HL-60/S4 (cell line): ENCODE data around the gene PLVAP.
"Not testable (repeated sequence)": the region's sequence is repeated elsewhere in the genome, so short reads cannot be mapped to it uniquely, and the experiment has no call there.

Experiments used
- in situ Hi-C: fragments of 300-500 bp; cut with MboI; formaldehyde crosslinking; loops from 2 replicates; pipeline ENCODE4 v1.14.3; 2022; ENCODE audit warnings: low sequenced_read_pairs

The PLVAP gene

DNA sequence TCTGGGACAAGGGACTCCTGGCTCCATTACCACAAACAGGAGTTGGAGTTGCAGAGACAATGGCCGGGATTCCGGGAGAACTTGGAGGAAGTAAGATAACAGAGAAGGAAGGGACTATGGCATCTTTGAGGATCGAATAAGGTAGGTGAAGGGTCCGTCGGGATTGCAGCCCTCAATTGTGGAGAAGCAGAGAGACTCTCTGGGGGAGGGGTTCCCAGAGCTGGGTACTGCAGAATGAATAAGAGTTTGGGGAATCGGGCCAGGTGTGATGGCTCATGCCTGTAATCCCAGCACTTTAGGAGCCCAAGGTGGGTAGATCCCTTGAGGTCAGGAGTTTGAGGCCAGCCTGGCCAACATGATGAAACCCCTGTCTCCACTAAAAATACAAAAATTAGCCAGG is 24.5 kb upstream of the PLVAP start:
- in situ Hi-C loops = no loop called here

DNA sequence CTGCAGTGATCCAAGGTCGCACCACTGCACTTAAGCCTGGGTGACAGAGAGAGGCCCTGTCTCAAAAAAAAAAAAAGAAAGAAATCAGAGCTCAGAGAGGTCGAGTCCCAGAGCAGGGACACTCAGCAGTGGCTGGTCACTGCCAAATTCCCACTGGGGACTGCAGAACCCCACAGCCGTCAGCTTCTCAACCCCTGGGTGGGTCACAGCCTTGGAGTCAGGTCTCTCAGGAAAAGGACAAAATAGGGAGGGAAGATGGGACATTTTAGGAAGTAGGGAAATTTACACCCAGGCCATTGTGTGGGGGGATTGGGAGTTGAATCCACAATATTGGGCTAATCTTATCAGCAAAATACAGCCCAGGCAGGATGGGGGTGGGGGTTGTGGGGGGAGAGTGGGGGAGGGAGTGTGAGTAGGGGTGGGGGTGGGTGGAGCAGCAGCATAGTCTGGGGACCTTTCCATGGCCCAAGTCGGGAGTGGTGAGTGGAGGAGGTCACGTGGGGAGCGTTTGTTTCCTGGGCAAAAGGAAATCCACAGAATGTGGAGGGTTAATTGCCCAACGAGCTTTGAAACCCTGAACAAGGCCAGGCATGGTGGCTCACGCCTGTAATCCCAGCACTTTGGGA is 21.9 kb upstream of the PLVAP start:
- in situ Hi-C loops = loop anchor here (5.0 kb wide), 1 partner anchor 68 kb away; no protein-coding TSS in a partner anchor

DNA sequence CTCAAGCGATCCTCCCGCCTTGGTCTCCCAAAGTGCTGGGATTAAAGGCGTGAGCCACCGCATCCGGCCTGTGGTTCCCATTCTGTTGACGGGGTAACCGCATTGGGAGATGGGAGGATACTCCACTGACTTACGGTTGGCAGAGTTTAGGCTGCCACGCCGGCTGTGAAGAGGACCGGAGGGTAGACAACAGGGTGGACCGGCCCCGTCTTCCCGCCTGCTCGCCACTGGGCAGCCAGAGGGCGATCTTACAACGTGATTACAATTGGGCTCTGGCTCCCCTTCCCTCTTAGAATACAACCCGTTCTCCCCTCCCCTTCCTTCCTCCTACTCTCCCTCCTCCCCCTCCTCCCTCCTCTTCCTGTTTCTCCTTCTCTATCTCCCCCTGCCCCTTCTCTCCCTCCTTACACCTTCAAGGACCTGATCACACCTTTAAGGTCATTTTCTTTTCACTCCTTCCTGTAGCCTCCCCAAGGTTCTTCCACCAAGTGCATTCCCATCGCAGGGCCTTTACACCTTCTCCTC is 17.8 kb upstream of the PLVAP start:
- in situ Hi-C loops = loop anchor here (5.0 kb wide), 1 partner anchor 72 kb away; no protein-coding TSS in a partner anchor

DNA sequence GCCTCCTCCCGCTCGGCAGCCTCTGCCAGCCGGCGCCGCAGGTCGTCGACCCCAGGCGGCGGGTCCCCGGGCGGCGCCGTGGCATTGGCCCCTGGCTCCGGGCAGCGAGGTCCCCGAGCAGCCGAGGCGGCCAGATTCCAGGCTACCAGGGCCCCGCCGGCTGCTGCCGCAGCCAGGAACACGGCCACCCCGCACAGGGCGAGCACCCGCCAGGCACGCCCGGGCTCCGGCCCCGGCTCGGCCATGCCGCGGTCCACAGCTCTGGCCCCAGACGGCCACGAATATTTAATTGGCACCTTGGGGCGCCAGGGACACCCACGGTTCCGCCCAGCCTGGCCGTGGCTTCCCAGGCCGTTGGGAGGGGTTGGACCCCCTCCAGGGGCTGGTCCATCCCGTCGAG is 16.8 kb upstream of the PLVAP start, which contains the start of gene CCDC194:
TSS of gene CCDC194 (minus strand) at position 283 of the 400 bp plus-strand sequence. CDS start at position 245, 38 bp downstream.
- in situ Hi-C loops = no loop called here

DNA sequence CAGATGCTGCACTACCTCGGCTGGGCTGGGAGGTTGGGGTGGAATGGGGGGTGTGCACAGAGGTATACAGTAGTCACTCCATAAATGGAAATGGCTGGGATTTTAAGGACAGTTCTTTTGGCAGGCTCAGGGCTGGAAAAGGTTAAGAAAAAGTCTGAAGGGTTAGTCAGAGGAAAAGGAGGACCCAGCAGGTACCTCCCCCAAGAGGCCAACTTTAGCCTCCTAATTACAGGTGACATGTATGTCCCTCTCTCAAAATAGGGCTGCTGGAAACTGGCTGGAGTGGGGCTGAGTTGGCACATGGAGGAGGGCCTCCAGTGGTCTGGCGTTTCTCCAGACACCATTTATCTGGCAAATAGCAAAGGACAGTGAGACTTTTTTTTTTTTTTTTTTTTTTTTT is 15.9 kb upstream of the PLVAP start:
- in situ Hi-C loops = no loop called here

DNA sequence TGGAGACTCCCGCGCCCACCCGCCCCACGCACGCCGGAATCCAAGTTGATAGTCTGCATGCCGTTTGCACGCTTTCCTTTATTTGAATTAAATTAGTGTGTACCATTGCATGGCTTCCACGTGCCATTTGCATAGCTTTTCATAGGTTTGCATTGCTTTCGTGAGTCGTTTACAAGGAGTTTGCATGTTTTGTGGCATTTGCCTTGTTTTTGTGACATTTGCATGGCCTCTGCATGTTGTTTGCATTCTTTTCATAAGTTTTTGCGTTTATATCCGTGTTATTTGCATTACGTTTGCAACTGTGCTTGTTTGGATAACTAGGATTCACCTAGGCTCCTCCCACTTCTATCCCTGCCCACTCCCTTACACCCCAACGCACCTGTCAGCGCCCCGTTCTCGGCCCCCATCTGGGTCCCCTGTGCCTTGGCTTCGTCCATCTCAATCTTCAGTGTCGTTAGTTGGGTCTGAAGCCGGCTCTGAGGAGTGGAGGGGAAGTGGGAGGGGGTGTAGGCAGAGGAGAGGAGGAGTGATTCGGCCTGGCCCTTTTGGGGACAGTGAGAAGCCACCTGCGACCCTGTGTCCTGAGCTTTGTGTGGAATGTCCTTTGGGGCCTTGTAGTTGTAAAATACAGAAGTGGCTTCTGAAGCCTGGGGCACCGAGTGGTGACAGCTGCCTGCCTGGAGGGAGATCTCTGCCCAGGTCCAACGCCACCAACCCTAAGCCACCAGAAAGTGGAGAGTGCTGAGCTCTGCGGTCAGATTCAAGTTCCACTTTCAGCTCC is 14.4 kb upstream of the PLVAP start:
- in situ Hi-C loops = no loop called here

DNA sequence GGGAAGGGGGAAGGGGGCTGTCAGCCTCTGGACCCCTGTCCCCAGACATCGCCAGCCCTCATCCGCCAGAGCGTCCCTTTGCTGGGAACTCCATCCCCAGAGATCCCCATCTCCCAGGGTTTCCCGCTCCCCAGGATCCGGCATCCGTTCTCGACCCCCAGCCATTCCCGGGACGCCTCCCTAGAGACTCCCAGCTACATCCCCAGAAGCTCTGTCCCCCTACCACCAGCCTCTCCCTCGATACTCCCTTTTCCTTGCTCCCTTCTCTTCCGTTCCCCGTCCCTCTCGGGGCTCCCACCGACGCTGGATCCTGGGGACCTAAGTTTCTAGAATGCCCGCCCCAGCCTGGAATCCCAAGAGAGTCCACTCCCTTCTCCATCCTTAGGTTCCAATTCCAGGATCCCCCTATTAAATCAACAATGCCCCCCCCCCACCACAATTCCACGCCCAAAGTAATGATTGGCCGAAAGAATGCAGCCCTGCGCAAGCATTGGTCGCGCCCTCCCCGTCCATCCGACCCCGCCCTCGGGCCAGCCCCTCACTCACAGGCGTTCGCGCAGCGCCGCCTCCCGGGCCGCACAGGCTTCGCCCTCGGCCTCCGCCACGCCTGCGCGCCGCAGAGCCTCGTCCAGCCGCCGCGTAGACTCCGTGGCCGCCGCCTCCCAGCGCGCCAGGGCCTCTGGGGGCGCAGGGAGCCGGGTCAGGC is 13.7 kb upstream of the PLVAP start:
- in situ Hi-C loops = no loop called here

DNA sequence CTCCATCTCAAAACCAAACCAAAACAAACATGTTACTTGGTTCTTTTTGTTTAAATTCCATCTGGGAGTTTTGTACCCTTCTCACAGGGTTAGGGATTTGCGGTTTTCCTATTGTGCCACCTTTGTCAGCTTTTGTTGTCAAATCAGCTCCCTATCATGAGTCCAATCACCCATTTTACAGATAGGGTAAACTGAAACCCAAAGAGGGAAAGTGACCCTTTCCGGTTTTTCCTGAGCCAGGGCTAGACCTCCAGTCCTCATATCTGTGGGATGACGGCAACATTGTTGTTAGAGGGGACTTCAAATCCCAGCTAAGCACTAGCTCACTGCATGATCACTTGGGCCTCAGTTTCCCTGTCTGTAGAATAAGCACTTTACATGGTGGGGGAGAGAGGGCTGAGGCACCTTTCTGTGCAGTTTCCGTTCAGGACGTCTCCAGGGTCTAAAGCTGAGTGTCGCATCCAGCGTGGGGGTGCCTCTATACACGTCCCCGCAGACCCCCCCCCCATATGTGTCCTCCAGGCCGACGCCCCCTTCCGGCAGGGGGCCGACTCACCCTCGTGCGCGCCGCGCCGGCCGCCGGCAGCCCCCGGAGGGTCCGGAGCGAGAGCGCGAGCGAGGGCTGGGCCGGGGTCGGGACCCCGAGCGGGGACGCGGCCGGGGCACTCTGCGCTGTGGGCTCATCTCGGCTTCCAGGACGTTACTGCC is 13.0 kb upstream of the PLVAP start:
- in situ Hi-C loops = loop anchor here (5.0 kb wide), 2 partner anchors 43 to 103 kb away; no protein-coding TSS in a partner anchor

DNA sequence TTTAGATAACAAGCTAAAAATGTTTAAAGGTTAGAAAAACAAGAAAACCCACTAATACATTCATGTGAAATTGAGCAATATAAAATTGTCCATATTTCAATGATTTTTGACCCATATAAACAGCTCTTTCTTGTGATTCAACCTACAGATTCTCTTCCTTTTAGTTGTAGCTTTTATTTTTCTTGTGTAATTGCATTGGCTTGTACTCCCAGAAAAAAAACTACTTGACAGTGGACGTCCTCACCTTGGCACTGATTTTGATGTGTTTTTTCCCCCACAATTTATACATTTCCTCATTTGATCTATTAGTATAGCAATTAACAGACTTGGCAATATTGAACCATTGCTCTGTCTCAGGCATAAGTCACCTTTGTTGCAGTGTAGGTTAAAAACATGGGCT is 12.1 kb upstream of the PLVAP start:
- in situ Hi-C loops = loop anchor here (5.0 kb wide), 2 partner anchors 42 to 102 kb away; no protein-coding TSS in a partner anchor

DNA sequence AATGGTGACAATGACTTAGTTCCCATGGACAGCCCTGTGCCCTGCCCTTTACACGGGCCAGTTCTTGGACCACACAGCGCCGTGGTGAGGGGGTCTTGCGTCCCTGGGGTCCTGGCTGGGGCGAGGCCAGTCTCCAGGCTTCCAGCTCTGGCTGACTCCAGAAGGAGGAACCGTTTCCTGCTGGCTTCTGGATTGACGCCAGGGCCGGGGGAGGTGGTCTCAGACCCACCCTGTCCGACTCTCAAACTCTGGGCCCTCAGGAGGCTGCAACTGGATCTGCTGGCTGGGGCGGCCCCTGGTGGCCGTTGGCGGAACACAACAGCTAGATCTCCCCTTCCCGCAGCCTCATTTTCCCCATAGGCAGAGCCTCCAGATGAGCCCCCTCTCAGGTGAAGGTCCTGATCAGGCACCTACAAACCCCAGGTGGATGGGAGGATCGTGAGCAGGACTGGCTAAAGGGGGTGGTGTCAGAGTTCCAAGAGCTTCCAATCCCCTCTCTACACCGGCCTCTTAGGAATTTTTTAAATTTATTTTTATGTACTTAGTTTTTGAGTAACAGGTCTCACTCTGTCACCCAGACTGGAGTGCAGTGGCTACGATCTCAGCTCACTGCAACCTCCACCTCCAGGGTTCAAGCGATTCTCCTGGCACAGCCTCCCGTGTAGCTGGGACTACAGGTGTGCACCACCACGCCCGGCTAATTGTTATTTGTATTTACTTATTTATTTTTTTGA is 8.9 kb upstream of the PLVAP start:
- in situ Hi-C loops = loop anchor here (5.0 kb wide), 2 partner anchors 39 to 99 kb away; no protein-coding TSS in a partner anchor

DNA sequence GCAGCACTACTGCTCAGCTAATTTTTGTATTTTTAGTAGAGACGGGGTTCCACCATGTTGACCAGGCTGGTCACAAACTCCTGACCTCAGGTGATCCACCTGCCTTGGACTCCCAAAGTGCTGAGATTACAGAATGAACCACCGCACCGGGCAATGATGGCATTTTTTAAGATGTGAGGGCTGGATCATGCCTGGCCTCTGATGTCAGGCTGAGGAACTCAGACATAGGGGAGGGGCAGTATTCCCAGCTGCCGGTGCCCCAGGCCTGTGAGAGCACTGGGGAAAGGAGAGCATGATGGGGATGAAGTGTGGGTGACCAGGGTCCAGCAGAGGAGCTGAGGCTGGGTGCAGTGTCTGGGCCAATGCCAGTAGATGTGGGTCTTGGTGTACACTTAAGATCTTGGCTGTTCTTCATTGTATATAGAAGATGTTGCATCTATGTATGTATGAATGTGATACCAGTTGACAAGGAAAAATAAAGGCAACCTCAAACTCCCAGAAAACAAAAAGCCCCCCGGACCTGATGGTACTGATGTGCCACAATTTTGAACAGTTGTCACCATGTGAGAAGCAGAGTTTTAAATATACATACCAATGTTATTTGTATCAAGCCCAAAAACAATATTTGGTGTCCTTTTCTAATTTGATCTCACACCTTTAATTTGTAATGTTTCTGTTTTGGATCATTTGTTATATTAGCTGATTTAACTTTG is 3.4 kb upstream of the PLVAP start:
- in situ Hi-C loops = no loop called here

DNA sequence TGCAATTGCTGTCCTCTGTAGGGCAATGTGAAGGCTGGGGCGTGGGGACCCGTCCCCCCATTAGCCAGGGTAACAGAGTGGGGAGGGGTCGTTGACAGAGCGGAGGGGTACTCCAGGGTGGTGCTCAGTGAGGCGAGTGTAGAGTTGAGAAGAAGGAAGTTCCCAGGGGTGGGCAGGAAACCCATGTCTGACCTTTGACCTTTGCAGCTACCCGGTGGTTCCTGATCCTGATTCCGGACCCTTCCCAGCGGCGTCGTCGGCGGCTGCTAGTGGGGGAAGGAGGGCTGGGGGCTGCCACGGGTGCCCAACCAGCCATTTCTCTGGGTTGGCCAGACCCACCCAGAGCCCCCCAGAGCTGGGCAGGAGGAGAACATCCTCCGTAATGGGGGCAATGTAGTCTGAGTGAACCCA is 2.1 kb upstream of the PLVAP start:
- in situ Hi-C loops = no loop called here

DNA sequence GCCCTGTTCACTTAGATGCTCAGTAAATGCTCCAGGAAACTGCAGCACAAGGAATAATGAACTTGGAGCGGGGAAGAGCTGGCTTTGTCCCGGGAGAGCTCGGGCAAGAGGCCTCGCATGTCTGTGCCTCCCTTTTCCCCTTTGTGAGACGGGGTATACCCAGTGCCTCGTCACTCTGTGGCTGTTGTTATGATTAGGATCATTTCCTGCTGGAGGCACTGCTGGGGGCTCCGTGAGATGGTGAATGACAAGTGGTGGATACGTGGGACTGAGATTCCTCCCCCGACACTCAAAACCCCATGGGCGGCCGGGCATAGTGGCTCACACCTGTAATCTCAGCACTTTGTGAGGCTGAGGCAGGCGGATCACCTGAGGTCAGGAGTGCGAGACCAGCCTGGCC is 1.1 kb upstream of the PLVAP start:
- in situ Hi-C loops = no loop called here

DNA sequence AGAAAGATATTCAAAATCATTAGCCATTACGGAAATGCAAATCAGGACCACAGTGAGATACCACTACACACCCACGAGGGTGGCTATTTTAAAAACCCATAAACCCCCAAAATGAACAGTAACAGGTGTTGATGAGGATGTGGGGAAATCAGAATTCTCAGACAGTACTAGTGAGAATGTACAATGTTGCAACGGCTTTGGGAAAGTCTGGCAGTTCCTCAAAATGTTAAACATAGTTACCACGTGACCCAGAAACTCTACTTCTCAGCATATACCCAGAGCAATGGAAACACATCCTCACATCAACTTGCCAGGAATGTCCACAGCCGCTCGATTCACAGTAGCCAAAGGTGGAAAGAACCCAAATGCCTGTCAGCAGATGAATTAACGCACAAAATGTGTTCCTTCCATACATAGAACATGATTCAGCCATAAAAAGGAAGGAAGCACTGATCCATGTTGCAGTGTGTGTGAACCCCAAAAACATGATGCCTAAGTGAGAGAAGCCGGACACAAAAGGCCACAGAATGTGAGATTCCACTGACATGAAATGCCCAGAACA is 7.0 kb downstream of the PLVAP start:
- in situ Hi-C loops = no loop called here

DNA sequence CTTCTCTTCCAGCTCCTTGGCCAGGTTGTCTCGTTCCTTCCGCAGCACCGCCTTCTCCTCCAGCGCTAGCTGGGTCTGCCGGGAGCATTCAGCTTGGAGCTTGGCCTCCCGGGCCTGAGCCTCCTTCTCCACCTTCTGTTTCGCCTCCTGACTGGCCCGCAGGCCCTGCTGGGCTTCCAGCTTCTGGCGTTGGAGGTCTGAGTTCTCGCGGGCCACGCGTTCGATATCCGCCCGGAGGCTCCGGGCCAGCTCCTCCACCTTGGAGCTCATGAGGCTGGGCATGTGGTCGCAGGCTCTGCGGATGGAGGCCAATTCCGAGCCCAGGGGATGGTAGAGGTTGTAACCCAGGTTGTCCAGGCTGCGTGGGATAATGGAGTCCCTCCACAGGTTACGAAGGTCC is 11.8 kb downstream of the PLVAP start:
- in situ Hi-C loops = no loop called here

DNA sequence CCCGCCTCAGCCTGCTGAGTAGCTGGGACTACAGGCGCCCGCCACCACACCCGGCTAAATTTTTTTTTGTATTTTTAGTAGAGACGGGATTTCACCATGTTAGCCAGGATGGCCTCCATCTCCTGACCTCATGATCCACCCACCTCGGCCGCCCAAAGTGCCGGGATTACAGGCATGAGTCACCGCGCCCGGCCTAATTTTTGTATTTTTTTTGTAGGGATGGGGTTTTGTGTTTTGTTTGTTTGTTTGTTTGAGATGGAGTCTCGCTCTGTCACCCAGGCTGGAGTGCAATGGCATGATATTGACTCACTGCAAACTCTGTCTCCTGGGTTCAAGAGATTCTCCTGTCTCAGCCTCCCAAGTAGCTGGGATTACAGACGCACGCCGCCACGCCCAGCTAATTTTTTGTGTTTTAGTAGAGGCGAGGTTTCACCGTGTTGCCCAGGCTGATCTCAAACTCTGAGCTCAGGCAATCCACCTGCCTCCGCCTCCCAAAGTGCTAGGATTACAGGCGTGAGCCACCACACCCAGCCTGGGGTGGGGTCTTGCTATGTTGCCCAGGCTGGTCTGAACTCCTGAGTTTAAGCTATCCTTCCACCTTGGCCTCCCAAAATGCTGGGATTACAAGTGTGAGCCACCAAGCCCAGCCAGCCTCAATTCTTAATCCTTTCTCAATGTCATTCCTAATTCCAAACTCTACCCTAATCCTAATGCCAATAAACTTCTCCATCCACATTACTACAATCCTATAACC is 13.1 kb downstream of the PLVAP start:
- in situ Hi-C loops = not testable (repeated sequence)

DNA sequence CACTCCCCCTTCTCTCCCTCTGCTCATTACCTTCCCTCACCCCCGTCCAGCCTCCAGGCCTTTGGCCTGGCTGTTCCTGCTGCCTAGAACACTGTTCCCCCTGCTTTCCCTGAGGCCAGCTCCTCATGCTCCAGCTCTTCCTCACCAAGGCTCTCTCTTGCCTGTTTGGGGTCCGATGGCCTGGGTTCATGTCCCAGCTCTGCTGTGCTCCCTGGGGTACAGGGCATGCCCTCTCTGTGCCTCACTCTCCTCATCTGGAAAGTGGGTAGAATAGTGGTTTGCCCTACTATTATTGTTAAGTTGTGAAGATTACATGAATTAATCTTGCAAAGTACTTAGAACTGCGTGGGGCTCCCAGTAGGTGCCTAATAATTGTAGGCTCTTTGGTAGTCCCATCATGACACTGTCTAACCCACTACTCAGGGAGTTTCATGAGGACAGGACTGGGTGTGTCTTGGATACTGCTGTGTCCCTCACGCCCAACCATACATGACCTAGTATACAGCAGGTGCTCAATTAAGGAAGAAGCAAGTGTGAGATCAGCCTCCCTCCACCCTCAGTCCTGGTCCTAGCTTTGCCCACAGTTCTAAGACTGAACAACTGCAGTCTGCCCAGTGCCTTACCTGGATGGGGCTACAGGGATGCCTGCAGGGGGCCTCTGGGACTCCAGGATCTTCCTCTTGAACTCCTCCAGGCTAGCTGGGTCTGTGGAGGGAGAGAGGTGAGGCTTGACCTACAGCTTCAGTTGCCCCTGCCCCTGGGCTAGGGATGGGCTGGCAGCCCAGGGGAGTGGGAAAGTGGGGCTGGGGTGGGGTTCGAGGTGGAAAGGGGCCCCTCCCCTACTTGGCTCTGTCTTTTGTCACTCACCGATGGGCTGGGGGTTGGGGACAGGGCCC is 17.0 kb downstream of the PLVAP start:
- in situ Hi-C loops = no loop called here
